ENCODE measurements around the gene NGF. TPM values are rescaled to one million over a fixed set of nuclear protein-coding genes. Genes with fewer than 3 reads are reported as not detected.
A peak's percentile ranks its signal among the peaks of the same experiment; 100 is the strongest.

Gene NGF
- total RNA-seq, 1 donor: 20.2 TPM

GRCh38 chr1:115303364-115303763 lies 34.7 kb downstream of the NGF start:
- TF ChIP-seq, protein P1, sequence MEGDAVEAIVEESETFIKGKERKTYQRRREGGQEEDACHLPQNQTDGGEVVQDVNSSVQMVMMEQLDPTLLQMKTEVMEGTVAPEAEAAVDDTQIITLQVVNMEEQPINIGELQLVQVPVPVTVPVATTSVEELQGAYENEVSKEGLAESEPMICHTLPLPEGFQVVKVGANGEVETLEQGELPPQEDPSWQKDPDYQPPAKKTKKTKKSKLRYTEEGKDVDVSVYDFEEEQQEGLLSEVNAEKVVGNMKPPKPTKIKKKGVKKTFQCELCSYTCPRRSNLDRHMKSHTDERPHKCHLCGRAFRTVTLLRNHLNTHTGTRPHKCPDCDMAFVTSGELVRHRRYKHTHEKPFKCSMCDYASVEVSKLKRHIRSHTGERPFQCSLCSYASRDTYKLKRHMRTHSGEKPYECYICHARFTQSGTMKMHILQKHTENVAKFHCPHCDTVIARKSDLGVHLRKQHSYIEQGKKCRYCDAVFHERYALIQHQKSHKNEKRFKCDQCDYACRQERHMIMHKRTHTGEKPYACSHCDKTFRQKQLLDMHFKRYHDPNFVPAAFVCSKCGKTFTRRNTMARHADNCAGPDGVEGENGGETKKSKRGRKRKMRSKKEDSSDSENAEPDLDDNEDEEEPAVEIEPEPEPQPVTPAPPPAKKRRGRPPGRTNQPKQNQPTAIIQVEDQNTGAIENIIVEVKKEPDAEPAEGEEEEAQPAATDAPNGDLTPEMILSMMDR (IDR thresholded peaks at IDR 0.05; ENCODE audit: insufficient read depth, low read length): no peak
- H3K4me3 ChIP-seq (ENCODE audit: low read depth, low read length): no peak overlapping the region
- DNase-seq (ENCODE audit: low read depth): no peak

- DNase-seq (ENCODE audit: low read depth): peak; percentile 97
- TF ChIP-seq, protein P1 (IDR thresholded peaks at IDR 0.05; ENCODE audit: insufficient read depth, low read length): no peak
These were observed 35.6 kb downstream of the NGF start for GRCh38 chr1:115302390-115302961.

DNA sequence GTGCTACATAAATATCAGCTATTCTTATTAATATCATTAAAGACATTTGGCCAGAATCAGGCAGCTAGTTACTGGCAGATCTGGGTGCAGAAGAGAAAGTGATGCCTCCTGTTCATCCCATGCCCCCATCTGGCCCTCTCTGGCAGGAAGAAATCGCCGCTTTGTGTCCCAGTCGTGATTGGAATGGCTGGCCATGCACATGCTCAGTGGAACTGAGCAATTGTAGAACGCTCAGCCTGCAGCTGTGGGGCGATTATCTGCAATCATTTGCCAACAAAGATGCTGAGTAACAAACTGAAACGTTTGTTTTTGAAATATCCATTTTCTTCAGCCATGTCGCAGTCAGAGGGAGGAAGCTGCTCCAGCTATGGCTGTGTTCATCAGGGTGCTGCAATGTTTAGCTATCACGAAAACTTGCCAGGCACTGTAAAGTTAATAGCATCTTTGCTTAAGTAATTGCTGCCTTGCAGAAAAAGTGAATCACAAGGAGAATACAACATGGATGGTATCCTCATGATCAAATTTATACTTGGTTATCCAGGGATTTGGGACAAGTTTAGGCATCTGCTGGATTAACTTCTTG lies 36.5 kb downstream of the NGF start:
- TF ChIP-seq, protein P1 (IDR thresholded peaks at IDR 0.05; ENCODE audit: insufficient read depth, low read length): no peak
- peak; percentile 53 for DNase-seq (ENCODE audit: low read depth)
- no peak overlapping the region for H3K4me3 ChIP-seq (ENCODE audit: low read depth, low read length)

More at GRCh38 chr1:115302390-115302961, 35.6 kb downstream of the NGF start:
- no peak overlapping the region for H3K4me3 ChIP-seq (ENCODE audit: low read depth, low read length)

GRCh38 chr1:115300087-115300876 lies 37.8 kb downstream of the NGF start:
- TF ChIP-seq, protein P1 (IDR thresholded peaks at IDR 0.05; ENCODE audit: insufficient read depth, low read length): no peak
- H3K4me3 ChIP-seq (ENCODE audit: low read depth, low read length): no peak overlapping the region
- DNase-seq (ENCODE audit: low read depth): no peak

DNA sequence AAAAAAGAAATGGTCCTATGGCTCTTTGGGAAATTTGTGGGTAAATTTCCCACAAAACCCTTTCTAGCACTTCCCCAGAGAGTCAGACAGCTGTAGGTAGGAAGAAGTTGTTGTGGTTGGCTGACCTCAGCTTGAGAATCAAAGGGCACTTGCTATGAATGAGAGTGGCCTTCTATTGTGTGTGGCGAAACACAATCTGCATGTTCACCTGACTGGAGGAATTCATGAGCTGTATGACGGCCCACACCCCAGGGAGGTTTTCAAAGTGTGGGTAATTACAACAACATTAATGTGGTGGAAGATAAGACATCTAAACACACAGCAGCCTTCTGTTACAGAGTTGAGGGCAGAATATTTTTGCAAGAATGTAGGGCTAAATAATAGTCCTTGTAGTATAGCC lies 38.8 kb downstream of the NGF start:
- DNase-seq (ENCODE audit: low read depth): no peak
- H3K4me3 ChIP-seq (ENCODE audit: low read depth, low read length): no peak overlapping the region
- TF ChIP-seq, protein P1 (IDR thresholded peaks at IDR 0.05; ENCODE audit: insufficient read depth, low read length): no peak

GRCh38 chr1:115296981-115297380 lies 41.1 kb downstream of the NGF start:
- TF ChIP-seq, protein P1 (IDR thresholded peaks at IDR 0.05; ENCODE audit: insufficient read depth, low read length): no peak
- H3K4me3 ChIP-seq (ENCODE audit: low read depth, low read length): no peak overlapping the region
- no peak for DNase-seq (ENCODE audit: low read depth)
